ENCODE measurements around the gene OSBP2.

The OSBP2 gene

DNA sequence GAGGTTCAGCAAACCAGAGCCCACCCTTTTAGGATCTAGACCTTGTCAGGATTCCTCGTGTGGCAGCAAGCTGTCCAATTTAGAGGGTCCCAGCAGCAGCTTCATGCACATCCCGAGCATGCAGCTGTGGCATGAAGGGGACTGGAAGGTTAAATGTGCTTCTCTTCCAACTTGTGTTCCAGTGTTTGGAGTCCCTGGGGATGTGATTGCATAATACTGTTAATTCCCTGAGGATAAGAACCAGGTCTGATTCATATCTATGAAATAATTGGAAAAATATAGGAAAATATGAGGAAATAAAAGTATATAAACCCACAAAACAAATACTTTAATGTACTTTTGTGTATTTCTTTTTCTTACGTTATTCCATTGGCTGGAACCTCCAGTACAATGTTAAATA is 143.4 kb downstream of the OSBP2 start:
- DNase-seq (ENCODE audit: low read depth in 1 of 2, low spot score in 1 of 2) = no peak

DNA sequence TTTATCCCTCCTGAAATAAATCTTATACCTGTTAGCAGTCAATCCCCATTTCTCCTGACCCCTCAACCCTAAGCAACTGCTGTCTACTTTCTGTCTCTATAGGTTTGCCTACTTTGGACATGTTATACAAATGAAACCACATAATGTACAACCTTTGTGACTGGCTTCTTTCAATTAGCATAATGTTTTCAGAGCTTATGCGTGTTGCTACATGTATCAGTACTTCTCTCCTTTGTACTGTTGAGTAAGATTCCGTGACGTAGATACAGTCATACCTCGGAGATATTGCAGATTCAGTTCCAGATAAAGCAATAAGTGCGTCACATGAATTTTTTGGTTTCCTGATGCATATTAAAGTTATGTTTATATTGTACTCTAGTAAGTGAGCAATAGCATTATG is 146.6 kb downstream of the OSBP2 start:
- no peak for DNase-seq (ENCODE audit: low read depth in 1 of 2, low spot score in 1 of 2)

GRCh38 chr22:30843245-30843644 is 148.6 kb downstream of the OSBP2 start:
- DNase-seq (ENCODE audit: low read depth in 1 of 2, low spot score in 1 of 2) = no peak

DNA sequence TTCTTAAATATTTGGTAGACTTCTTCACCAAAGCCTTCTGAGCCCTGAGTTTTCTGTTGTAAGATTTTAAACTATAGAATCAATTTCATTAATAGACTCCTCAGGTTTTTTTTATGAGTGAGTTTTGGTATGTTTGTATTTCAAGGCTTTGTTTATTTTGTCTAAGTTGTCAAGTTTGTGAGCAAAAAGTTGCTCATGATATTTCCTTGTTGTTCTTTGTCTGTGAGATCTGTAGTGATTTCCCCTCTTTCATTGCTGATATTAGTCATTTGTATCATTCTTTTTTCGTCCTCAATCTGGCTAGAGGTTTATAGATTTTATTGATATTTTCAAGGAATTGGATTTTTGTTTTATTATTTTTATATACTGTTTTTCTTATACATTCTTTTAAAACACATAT is 152.9 kb downstream of the OSBP2 start:
- no peak for DNase-seq (ENCODE audit: low read depth in 1 of 2, low spot score in 1 of 2)

DNA sequence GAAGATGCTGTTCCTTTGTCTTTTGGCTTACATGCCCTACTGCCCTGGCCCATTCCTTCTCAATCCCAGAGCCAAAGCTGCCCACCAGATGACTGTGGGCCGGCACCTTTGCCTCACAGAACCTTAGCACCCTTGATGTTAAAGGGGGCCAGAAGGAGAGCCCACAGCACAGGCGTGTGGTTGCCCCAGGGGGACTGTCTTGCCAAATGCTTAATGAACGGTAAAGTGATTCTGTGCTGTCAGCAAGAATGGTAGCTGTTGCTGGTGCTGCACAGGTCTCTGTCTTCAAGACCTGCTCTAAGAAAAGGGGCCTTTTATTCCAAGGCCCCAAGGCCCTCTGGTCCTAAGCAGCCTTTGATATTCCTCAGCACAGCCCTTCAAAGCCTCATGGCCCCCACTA is 160.6 kb downstream of the OSBP2 start:
- no peak for DNase-seq (ENCODE audit: low read depth in 1 of 2, low spot score in 1 of 2)

DNA sequence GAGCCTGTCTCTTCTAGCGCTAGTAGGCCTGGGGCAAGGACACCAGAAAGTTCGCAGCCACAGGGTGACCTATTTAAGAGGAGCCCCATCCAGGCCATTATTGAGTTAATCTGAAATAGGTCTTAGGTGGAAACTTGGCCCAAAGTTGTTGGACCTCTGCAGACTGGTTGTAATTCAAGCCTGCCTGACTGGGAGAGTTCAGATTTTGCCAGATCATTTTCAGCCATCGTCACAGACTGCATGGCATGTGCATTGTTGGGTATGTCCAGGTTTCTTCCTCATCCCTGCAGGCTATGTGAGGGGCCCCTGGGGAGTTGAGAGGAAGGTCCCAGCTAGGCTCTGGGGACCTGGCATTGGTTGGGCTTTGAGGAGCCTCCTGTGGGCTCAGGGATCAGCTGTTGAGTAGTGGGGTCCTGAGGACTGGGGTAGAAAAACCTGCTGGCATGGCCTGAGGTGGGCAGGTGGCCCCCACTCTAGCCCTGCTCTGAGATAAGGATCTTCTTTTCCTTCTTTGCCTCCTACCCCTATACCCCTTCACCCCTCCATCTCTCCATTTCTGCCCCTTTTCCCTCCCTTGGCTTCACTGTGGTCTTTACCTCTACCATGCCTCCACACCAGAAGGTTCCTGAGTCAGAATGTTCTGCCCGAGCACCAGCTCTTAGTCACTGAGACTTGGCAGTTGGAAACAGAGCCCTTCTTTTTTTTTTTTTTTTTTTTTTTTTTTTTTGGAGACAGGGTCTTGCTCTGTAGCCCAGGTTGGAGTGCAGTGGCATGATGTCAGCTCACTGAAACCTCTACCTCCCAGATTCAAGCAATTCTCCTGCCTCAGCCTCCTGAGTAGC is 161.2 kb downstream of the OSBP2 start:
- no peak for DNase-seq (ENCODE audit: low read depth in 1 of 2, low spot score in 1 of 2)

GRCh38 chr22:30856741-30857502 is 162.2 kb downstream of the OSBP2 start:
- no peak for DNase-seq (ENCODE audit: low read depth in 1 of 2, low spot score in 1 of 2)

DNA sequence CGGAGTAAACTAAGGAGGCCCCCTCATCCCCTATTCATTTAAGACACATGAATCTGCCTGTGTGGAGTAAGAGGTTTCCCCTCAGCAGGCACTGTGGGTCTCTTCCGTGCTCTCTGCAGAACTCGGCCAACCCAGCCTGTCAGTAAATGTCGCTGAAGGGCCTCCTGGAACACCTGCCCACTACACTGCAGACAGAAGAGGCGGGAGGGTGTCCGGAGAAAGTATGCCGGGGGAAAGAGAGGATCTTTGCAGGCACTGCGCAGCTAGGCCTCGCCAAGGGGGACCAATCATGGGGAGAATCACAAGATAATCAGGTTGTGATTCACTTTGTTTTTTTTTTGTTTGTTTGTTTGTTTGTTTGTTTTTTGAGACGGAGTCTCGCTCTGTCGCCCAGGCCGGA is 163.1 kb downstream of the OSBP2 start:
- no peak for DNase-seq (ENCODE audit: low read depth in 1 of 2, low spot score in 1 of 2)

- DNase-seq (ENCODE audit: low read depth in 1 of 2, low spot score in 1 of 2) = no peak
Measured at GRCh38 chr22:30858976-30859713, 164.5 kb downstream of the OSBP2 start.

DNA sequence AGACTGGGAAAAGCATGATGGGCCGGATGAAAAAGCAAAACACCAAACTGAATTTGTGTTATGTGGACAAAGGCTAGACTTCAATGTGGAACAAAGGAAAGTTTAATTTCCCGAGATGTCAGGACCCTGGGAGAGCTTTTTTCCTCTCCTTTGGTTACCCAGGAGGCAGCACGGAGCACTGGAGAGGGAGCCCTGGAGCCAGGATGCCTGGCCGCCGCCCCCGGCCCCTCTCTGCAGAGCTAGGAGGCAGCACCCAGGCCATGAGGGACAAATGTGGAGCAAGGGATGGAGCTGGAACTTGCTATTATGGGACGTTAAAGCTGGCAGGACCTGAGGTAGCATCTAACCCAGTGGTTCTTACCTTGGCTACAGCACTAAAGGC is 165.0 kb downstream of the OSBP2 start:
- no peak for DNase-seq (ENCODE audit: low read depth in 1 of 2, low spot score in 1 of 2)

DNA sequence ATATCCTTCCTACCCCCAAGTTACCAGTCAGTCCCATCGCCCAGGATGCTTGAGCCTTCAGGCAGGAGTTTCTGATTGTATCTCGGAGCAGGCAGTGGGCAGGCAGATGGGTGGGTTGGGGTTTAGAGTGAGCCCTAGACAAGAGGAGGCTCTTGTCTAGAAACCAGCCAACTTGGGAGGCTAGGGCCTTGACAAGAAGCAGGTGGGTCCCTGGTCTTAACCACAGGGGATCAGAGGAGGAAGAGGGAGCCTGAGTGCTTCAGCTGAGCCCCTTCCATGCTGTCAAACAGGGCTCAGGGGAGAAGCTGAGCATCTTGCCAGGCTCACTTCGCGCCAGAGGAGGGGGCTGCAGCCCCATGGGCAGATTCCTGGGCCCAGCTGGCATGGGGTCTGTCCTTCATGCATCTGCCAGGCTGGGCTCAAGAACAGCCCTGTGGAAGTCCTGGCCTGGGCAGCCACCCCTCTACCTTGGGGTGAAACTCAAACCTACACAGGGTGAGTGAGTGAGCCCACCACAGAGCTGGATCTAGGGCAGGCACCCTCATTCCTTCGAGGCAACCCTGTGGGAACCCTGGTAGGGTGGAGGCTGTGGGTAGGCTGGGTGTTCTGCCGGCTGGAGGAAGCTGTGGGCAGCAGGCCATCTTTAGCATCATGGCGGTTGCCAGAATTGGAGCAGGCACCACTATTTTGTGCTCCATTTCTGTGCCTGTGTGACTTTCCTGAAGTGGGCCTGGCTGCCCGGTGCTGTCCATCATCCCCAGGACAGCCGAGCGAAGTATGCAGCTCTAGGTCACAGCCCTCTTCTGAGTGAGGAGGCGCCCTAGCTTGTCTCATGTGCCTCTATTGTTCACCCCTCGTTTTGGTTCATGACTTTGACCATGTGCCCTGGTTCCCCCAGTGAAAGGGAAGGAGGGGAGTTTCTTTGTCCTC is 165.8 kb downstream of the OSBP2 start:
- DNase-seq (ENCODE audit: low read depth in 1 of 2, low spot score in 1 of 2) = no peak

GRCh38 chr22:30861131-30861530 is 166.5 kb downstream of the OSBP2 start:
- no peak for DNase-seq (ENCODE audit: low read depth in 1 of 2, low spot score in 1 of 2)

- DNase-seq (ENCODE audit: low read depth in 1 of 2, low spot score in 1 of 2) = no peak
Measured at GRCh38 chr22:30861688-30862552, 167.2 kb downstream of the OSBP2 start.

GRCh38 chr22:30863081-30863833 is 168.6 kb downstream of the OSBP2 start:
- no peak for DNase-seq (ENCODE audit: low read depth in 1 of 2, low spot score in 1 of 2)

- no peak for DNase-seq (ENCODE audit: low read depth in 1 of 2, low spot score in 1 of 2)
Measured at GRCh38 chr22:30864441-30865420, 170.1 kb downstream of the OSBP2 start.

GRCh38 chr22:30865656-30866055 is 171.0 kb downstream of the OSBP2 start:
- DNase-seq (ENCODE audit: low read depth in 1 of 2, low spot score in 1 of 2) = no peak

DNA sequence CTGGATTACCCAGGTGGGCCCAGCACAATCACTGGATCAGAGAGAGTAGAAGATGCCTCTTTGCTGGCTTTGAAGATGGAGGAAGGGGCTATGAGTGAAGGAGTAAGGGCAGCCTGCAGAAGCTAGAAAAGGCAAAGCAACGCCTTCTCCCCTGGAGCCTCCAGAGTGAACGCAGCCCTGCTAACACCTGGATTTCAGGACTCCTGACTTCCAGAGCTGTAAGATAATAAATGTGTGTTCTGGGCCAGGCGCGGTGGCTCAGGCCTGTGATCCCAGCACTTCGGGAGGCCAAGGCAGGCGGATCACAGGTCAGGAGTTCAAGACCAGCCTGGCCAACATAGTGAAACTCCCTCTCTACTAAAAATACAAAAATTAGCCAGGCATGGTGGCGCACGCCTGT is 171.5 kb downstream of the OSBP2 start:
- DNase-seq (ENCODE audit: low read depth in 1 of 2, low spot score in 1 of 2) = no peak

- no peak for DNase-seq (ENCODE audit: low read depth in 1 of 2, low spot score in 1 of 2)
Measured at GRCh38 chr22:30866811-30867271, 172.2 kb downstream of the OSBP2 start.

Data from stimulated activated CD4-positive, alpha-beta T cell treated with anti-CD3 and anti-CD28 coated beads, Interleukin-15, amount 100 ng/mL, for 1 hour (primary cell).